ENCODE data around the gene DSCAML1. TPM values are rescaled to one million over a fixed set of nuclear protein-coding genes. Genes with fewer than 3 reads are reported as not detected.

The DSCAML1 gene
- total and polyA plus RNA-seq, 5 donors from 2014 or later, result 0.08 to 1.6 (median 0.30) TPM; not detected in 1

- Mint-ChIP-seq H3K27ac (no peak overlapping the region), H3K4me1 (no peaks in the 10 kb centered on the region), H3K4me3 (no peak overlapping the region), H3K9me3 (peaks cover 0 to 3% (median 0%) of the 10 kb centered on the region in 7 donors), H3K36me3 (no peaks in the 10 kb centered on the region), H3K27me3 (peaks cover 4% of the 10 kb centered on the region)
- Histone ChIP-seq H3K4me3 (ENCODE audit: low read depth, low read length) (no peak overlapping the region), H3K27ac (ENCODE audit: insufficient read depth, low read length, poor library complexity, severe bottlenecking) (no peak overlapping the region), H3K27me3 (ENCODE audit: control insufficient read depth, insufficient read depth, low read length) (no peaks in the 10 kb centered on the region), H3K4me1 (ENCODE audit: control insufficient read depth, insufficient read depth, low read length, poor library complexity, severe bottlenecking) (no peaks in the 10 kb centered on the region), H3K36me3 (ENCODE audit: control insufficient read depth, insufficient read depth, low read length) (no peaks in the 10 kb centered on the region), H3K9me3 (ENCODE audit: control insufficient read depth in 2 of 2, low read length in 2 of 2) (no peaks in the 10 kb centered on the region)
- DNase-seq (no peak), ATAC-seq (ENCODE audit: low read depth in 2 of 2) (no peak)
Measured at GRCh38 chr11:117483372-117483771, 313.6 kb downstream of the DSCAML1 start.

GRCh38 chr11:117482881-117483280 is 314.1 kb downstream of the DSCAML1 start:
- no peak overlapping the region for H3K27ac Mint-ChIP-seq
- Histone ChIP-seq H3K36me3 (ENCODE audit: control insufficient read depth, insufficient read depth, low read length) (no peaks in the 10 kb centered on the region), H3K4me3 (ENCODE audit: low read depth, low read length) (no peak overlapping the region), H3K27me3 (ENCODE audit: control insufficient read depth, insufficient read depth, low read length) (no peaks in the 10 kb centered on the region), H3K27ac (ENCODE audit: insufficient read depth, low read length, poor library complexity, severe bottlenecking) (no peak overlapping the region), H3K4me1 (ENCODE audit: control insufficient read depth, insufficient read depth, low read length, poor library complexity, severe bottlenecking) (no peaks in the 10 kb centered on the region), H3K9me3 (ENCODE audit: control insufficient read depth in 2 of 2, low read length in 2 of 2) (no peaks in the 10 kb centered on the region)
- H3K4me3 Mint-ChIP-seq, result no peak overlapping the region
- no peaks in the 10 kb centered on the region for H3K4me1 Mint-ChIP-seq
- no peak for DNase-seq
- no peak for ATAC-seq (ENCODE audit: low read depth in 2 of 2)
- no peaks in the 10 kb centered on the region for H3K36me3 Mint-ChIP-seq
- peaks cover 0 to 3% (median 0%) of the 10 kb centered on the region in 7 donors for H3K9me3 Mint-ChIP-seq
- H3K27me3 Mint-ChIP-seq, result peaks cover 5% of the 10 kb centered on the region

GRCh38 chr11:117481885-117482284 is 315.1 kb downstream of the DSCAML1 start:
- H3K4me1 ChIP-seq (ENCODE audit: control insufficient read depth, insufficient read depth, low read length, poor library complexity, severe bottlenecking), result no peaks in the 10 kb centered on the region
- H3K4me1 Mint-ChIP-seq, result no peaks in the 10 kb centered on the region
- no peak overlapping the region for H3K27ac Mint-ChIP-seq
- DNase-seq (no peak), ATAC-seq (ENCODE audit: low read depth in 2 of 2) (no peak)
- H3K4me3 Mint-ChIP-seq, result no peak overlapping the region
- peaks cover 0 to 3% (median 0%) of the 10 kb centered on the region in 7 donors for H3K9me3 Mint-ChIP-seq
- H3K4me3 ChIP-seq (ENCODE audit: low read depth, low read length), result no peak overlapping the region
- no peaks in the 10 kb centered on the region for H3K36me3 ChIP-seq (ENCODE audit: control insufficient read depth, insufficient read depth, low read length)
- no peaks in the 10 kb centered on the region for H3K27me3 ChIP-seq (ENCODE audit: control insufficient read depth, insufficient read depth, low read length)
- peaks cover 10% of the 10 kb centered on the region for H3K27me3 Mint-ChIP-seq
- no peaks in the 10 kb centered on the region for H3K9me3 ChIP-seq (ENCODE audit: control insufficient read depth in 2 of 2, low read length in 2 of 2)
- no peak overlapping the region for H3K27ac ChIP-seq (ENCODE audit: insufficient read depth, low read length, poor library complexity, severe bottlenecking)
- H3K36me3 Mint-ChIP-seq, result no peaks in the 10 kb centered on the region

- Mint-ChIP-seq H3K27ac (no peak overlapping the region), H3K4me3 (no peak overlapping the region), H3K36me3 (peaks cover 4% of the 10 kb centered on the region), H3K4me1 (no peaks in the 10 kb centered on the region), H3K27me3 (peaks cover 10% of the 10 kb centered on the region), H3K9me3 (peaks cover 0 to under 1% (median 0%) of the 10 kb centered on the region in 7 donors)
- Histone ChIP-seq H3K27ac (ENCODE audit: insufficient read depth, low read length, poor library complexity, severe bottlenecking) (no peak overlapping the region), H3K4me1 (ENCODE audit: control insufficient read depth, insufficient read depth, low read length, poor library complexity, severe bottlenecking) (no peaks in the 10 kb centered on the region), H3K36me3 (ENCODE audit: control insufficient read depth, insufficient read depth, low read length) (no peaks in the 10 kb centered on the region), H3K9me3 (ENCODE audit: control insufficient read depth in 2 of 2, low read length in 2 of 2) (no peaks in the 10 kb centered on the region), H3K4me3 (ENCODE audit: low read depth, low read length) (no peak overlapping the region), H3K27me3 (ENCODE audit: control insufficient read depth, insufficient read depth, low read length) (no peaks in the 10 kb centered on the region)
- DNase-seq, result no peak
- no peak for ATAC-seq (ENCODE audit: low read depth in 2 of 2)
Measured at GRCh38 chr11:117481036-117481435, 316.0 kb downstream of the DSCAML1 start.

- Histone ChIP-seq H3K36me3 (ENCODE audit: control insufficient read depth, insufficient read depth, low read length) (no peaks in the 10 kb centered on the region), H3K4me1 (ENCODE audit: control insufficient read depth, insufficient read depth, low read length, poor library complexity, severe bottlenecking) (no peaks in the 10 kb centered on the region), H3K4me3 (ENCODE audit: low read depth, low read length) (no peak overlapping the region), H3K27me3 (ENCODE audit: control insufficient read depth, insufficient read depth, low read length) (no peaks in the 10 kb centered on the region), H3K27ac (ENCODE audit: insufficient read depth, low read length, poor library complexity, severe bottlenecking) (no peak overlapping the region), H3K9me3 (ENCODE audit: control insufficient read depth in 2 of 2, low read length in 2 of 2) (no peaks in the 10 kb centered on the region)
- DNase-seq (no peak), ATAC-seq (ENCODE audit: low read depth in 2 of 2) (no peak)
- H3K36me3 Mint-ChIP-seq, result peaks cover 4% of the 10 kb centered on the region
- H3K27me3 Mint-ChIP-seq, result peaks cover 10% of the 10 kb centered on the region
- no peak overlapping the region for H3K4me3 Mint-ChIP-seq
- H3K27ac Mint-ChIP-seq, result no peak overlapping the region
- no peaks in the 10 kb centered on the region for H3K4me1 Mint-ChIP-seq
- H3K9me3 Mint-ChIP-seq, result no peaks in the 10 kb centered on the region
Measured at GRCh38 chr11:117480221-117480620, 316.8 kb downstream of the DSCAML1 start.

GRCh38 chr11:117479372-117479771 is 317.6 kb downstream of the DSCAML1 start:
- H3K4me1 Mint-ChIP-seq, result peaks cover 0 to 2% (median 0%) of the 10 kb centered on the region in 4 donors
- H3K4me3 Mint-ChIP-seq, result no peak overlapping the region
- no peaks in the 10 kb centered on the region for H3K9me3 Mint-ChIP-seq
- Histone ChIP-seq H3K27ac (ENCODE audit: insufficient read depth, low read length, poor library complexity, severe bottlenecking) (no peak overlapping the region), H3K27me3 (ENCODE audit: control insufficient read depth, insufficient read depth, low read length) (no peaks in the 10 kb centered on the region), H3K36me3 (ENCODE audit: control insufficient read depth, insufficient read depth, low read length) (no peaks in the 10 kb centered on the region), H3K9me3 (ENCODE audit: control insufficient read depth in 2 of 2, low read length in 2 of 2) (no peaks in the 10 kb centered on the region), H3K4me1 (ENCODE audit: control insufficient read depth, insufficient read depth, low read length, poor library complexity, severe bottlenecking) (no peaks in the 10 kb centered on the region), H3K4me3 (ENCODE audit: low read depth, low read length) (no peak overlapping the region)
- H3K36me3 Mint-ChIP-seq, result peaks cover 4% of the 10 kb centered on the region
- peak in 1 of 3 donors; percentile 10 for DNase-seq
- no peak overlapping the region for H3K27ac Mint-ChIP-seq
- peaks cover 10% of the 10 kb centered on the region for H3K27me3 Mint-ChIP-seq
- ATAC-seq (ENCODE audit: low read depth in 2 of 2), result no peak

GRCh38 chr11:117478926-117479325 is 318.1 kb downstream of the DSCAML1 start:
- Histone ChIP-seq H3K9me3 (ENCODE audit: control insufficient read depth in 2 of 2, low read length in 2 of 2) (no peaks in the 10 kb centered on the region), H3K4me3 (ENCODE audit: low read depth, low read length) (no peak overlapping the region), H3K27ac (ENCODE audit: insufficient read depth, low read length, poor library complexity, severe bottlenecking) (no peak overlapping the region), H3K4me1 (ENCODE audit: control insufficient read depth, insufficient read depth, low read length, poor library complexity, severe bottlenecking) (no peaks in the 10 kb centered on the region), H3K36me3 (ENCODE audit: control insufficient read depth, insufficient read depth, low read length) (no peaks in the 10 kb centered on the region), H3K27me3 (ENCODE audit: control insufficient read depth, insufficient read depth, low read length) (no peaks in the 10 kb centered on the region)
- Mint-ChIP-seq H3K36me3 (peaks cover 4% of the 10 kb centered on the region), H3K27me3 (peaks cover 7% of the 10 kb centered on the region), H3K9me3 (no peaks in the 10 kb centered on the region), H3K4me3 (no peak overlapping the region), H3K4me1 (peaks cover 0 to 2% (median 0%) of the 10 kb centered on the region in 4 donors), H3K27ac (no peak overlapping the region)
- DNase-seq, result no peak
- ATAC-seq (ENCODE audit: low read depth in 2 of 2), result no peak

GRCh38 chr11:117478126-117478860 is 318.7 kb downstream of the DSCAML1 start:
- ATAC-seq (ENCODE audit: low read depth in 2 of 2) (no peak), DNase-seq (no peak)
- Histone ChIP-seq H3K27me3 (ENCODE audit: control insufficient read depth, insufficient read depth, low read length) (no peaks in the 10 kb centered on the region), H3K27ac (ENCODE audit: insufficient read depth, low read length, poor library complexity, severe bottlenecking) (no peak overlapping the region), H3K4me3 (ENCODE audit: low read depth, low read length) (no peak overlapping the region), H3K36me3 (ENCODE audit: control insufficient read depth, insufficient read depth, low read length) (no peaks in the 10 kb centered on the region), H3K4me1 (ENCODE audit: control insufficient read depth, insufficient read depth, low read length, poor library complexity, severe bottlenecking) (no peaks in the 10 kb centered on the region), H3K9me3 (ENCODE audit: control insufficient read depth in 2 of 2, low read length in 2 of 2) (no peaks in the 10 kb centered on the region)
- Mint-ChIP-seq H3K9me3 (no peaks in the 10 kb centered on the region), H3K4me1 (peaks cover 0 to 2% (median 0%) of the 10 kb centered on the region in 4 donors), H3K27ac (no peak overlapping the region), H3K27me3 (peaks cover 6% of the 10 kb centered on the region), H3K36me3 (peaks cover 4% of the 10 kb centered on the region), H3K4me3 (no peak overlapping the region)
